T-helper 1 cell treated with Interleukin-12 subunit alpha and Interleukin-12 subunit beta and Interleukin-4 antibody, amounts not matched to agents 30 ng/mL and 1 ng/mL, for 36 hours (primary cell): ENCODE results near the gene TMEM123. TPM values are rescaled to one million over a fixed set of nuclear protein-coding genes. Genes with fewer than 3 reads are reported as not detected.
"Not testable (repeated sequence)": the region's sequence is repeated elsewhere in the genome, so short reads cannot be mapped to it uniquely, and the experiment has no call there.

ENCODE experiments used
- intact Hi-C: fragments of 100-400 bp; cut with micrococcal nuclease; formaldehyde crosslinking; loops from one replicate; pipeline ENCODE4 v1.15.1; 2024
- total RNA-seq: library from RNA; stranded (reverse); gene quantifications from 2 replicates; pipeline ENCODE4 v1.2.3, GENCODE V29; 2022

TMEM123 gene
- total RNA-seq, 1 donor from 2014 or later = 359 TPM

DNA sequence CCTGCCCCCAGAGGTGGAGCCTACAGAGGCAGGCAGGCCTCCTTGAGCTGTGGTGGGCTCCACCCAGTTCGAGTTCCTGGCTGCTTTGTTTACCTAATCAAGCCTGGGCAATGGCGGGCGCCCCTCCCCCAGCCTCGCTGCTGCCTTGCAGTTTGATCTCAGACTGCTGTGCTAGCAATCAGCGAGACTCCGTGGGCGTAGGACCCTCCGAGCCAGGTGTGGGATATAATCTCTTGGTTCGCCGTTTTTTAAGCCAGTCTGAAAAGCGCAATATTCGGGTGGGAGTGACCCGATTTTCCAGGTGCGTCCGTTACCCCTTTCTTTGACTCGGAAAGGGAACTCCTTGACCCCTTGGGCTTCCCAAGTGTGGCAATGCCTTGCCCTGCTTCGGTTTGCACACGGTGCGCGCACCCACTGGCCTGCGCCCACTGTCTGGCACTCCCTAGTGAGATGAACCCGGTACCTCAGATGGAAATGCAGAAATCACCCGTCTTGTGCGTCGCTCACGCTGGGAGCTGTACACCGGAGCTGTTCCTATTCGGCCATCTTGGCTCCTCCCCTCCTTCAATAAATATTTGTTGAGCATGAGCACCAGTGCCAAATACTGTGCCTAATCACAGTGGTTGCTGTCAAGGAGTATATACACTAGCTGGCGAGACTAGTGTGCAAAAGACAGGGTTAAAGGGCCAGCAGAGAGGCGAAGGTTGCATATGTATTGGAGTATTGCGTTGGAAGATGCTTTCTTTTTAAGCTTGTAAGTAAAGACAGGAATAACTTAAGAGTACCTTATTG, 77.7 kb downstream of the TMEM123 start:
- intact Hi-C loops = not testable (repeated sequence)

DNA sequence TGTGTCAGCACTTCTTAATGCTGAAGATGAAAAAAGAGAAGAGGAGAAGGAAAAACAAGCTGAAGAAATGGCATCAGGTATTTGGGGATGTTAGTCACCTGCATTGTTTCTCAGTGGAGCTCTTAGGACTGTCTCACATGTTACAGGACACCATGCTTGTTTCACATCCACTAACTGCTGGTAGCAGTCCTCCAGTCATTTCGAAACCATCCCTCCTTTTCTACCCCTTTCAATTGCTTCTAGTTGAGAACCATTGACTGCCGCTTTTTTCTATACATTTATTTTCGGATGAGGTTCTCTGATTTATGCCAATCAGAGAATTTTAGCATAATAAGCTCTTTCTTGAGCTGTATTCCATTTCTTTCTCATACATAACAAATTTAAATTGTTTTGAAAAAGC, 84.1 kb downstream of the TMEM123 start:
- intact Hi-C loops = no loop called here

GRCh38 chr11:102367364-102367763, 85.2 kb downstream of the TMEM123 start:
- intact Hi-C loops = loop anchor here (1.0 kb wide), 3 partner anchors 128 to 299 kb away; no protein-coding TSS in a partner anchor

GRCh38 chr11:102364991-102365390, 87.6 kb downstream of the TMEM123 start:
- intact Hi-C loops = no loop called here

- intact Hi-C loops = loop anchor here (1.0 kb wide), 2 partner anchors 8 to 14 kb away; partner anchors contain the start of gene BIRC2
These were observed 91.2 kb downstream of the TMEM123 start for GRCh38 chr11:102361086-102362031.

DNA sequence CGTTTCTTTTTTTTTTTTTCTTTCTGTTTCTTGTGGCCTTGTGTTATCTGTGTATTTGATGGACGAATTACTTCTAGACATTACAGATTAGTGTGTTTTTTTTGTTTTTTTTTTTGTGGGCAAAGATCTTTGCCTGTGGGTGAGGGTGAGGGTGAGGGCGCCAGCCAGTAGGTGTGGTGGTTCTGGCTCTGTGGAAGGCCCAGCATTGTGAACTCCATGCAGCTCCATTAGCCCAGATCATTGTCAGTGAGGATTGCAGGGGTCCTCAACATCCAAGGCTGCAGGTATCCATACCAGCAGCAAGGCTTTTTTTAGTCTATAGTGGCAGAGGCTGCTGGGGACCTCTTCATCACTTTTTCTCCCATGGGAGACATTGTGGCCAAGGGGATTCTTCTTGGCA, 91.9 kb downstream of the TMEM123 start:
- intact Hi-C loops = loop anchor here (1.0 kb wide), 2 partner anchors 7 to 13 kb away; partner anchors contain the start of gene BIRC2

- intact Hi-C loops = no loop called here
These were observed 93.2 kb downstream of the TMEM123 start for GRCh38 chr11:102359372-102359771.

GRCh38 chr11:102357116-102357515, 95.4 kb downstream of the TMEM123 start:
- intact Hi-C loops = no loop called here

DNA sequence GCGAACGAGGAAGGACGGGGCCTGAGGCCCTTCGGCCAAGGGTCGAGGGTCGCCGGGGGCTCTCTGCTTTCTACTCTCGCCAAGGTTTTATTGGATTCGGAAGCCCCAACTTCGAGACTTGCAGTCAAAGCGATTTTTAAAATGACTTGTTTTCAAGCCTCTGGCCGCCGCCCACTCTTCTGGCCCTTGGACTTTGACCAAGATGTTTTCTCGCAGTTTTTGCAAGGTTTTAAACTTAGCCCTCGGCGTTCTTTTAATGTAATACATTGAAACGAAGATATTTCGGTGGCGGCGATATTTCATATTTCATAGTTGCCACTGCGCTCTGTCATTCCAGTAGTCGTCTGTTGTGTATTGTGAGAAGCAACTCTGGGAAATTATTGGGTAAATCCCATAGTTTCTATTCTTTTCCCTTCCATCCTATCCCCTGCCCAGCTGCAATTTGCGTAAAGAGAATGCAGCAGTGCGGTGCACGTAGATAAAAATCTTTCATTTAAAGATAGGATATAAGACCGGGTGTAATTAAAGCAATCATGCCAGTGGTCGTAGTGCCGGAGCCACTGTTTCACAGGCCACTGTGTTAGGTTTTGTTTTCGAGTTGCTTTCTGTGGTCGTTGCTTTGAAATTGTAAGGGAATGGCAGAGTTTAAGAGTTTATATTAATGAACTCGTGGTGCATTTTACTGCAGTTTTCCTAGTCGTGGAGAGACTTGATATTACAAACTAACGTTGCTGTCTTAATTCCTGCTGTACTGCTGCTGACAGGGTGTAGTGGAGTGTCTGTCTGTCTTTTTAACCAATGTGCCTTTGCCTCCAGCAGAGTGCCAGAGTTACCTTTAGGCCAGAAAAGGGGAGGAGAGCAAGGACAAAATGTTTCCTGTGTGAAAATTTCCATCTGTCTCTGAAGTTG, 104.8 kb downstream of the TMEM123 start:
- intact Hi-C loops = loop anchor here (1.0 to 10.0 kb wide), 12 partner anchors 14 to 760 kb away; partner anchors contain the start of genes ANGPTL5, BIRC3, CEP126 and DYNC2H1

GRCh38 chr11:102346748-102347461, 105.7 kb downstream of the TMEM123 start, which contains the start of gene BIRC2:
BIRC2 (plus strand) TSS chr11:102347214; CDS start chr11:102349855, 2,641 bp downstream.
- intact Hi-C loops = loop anchor here (1.0 to 10.0 kb wide), 14 partner anchors 14 to 760 kb away; partner anchors contain the start of genes ANGPTL5, BIRC3, CEP126 and DYNC2H1

DNA sequence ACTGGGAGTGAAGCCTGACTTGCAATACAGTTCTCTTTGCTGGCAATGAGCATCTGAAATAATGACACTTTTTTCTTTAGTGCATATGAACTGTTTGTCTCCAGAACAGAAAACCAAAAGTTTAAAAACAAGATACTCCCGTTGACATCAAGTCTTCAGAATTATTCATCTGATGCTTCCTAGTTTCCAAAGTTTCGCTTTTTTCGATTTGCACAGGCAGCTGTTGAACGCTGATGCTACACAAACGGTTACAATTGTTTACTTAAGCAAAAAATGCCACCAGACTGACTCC, 106.2 kb downstream of the TMEM123 start:
- intact Hi-C loops = loop anchor here (1.0 to 10.0 kb wide), 6 partner anchors 50 to 761 kb away; partner anchors contain the start of genes ANGPTL5, CEP126 and DYNC2H1

Other genes with a start within 250 kb of the TMEM123 start
- 205 and 208 TPM in 2 replicates for gene BIRC3, start 135.3 kb downstream of the TMEM123 start, total RNA-seq
- gene BIRC2, start 105.6 kb downstream of the TMEM123 start, total RNA-seq = 35.0 and 36.9 TPM in 2 replicates
- not detected in 2 replicates for gene MMP7, start 78.0 kb upstream of the TMEM123 start, total RNA-seq
- not detected in 2 replicates for gene MMP20, start 172.6 kb upstream of the TMEM123 start, total RNA-seq